Glomerular endothelial cell (primary cell): ENCODE results near the gene HMGA1. TPM values are rescaled to one million over a fixed set of nuclear protein-coding genes. Genes with fewer than 3 reads are reported as not detected.
"Not testable (repeated sequence)": the region's sequence is repeated elsewhere in the genome, so short reads cannot be mapped to it uniquely, and the experiment has no call there.

Experiments
- DNase-seq: peaks from one replicate; pipeline ENCODE4 v3.0.0-alpha.2; 2011; ENCODE audit warnings: low read depth, low spot score; ENCODE audit errors: extremely low read depth
- total RNA-seq: library from RNA; depleted of rRNA; stranded (reverse); fragments of >200 nt; gene quantifications from 2 replicates; pipeline ENCODE4 v1.2.3, GENCODE V29; 2015

HMGA1 gene
- total RNA-seq, 1 donor from 2014 or later = 327 TPM

DNA sequence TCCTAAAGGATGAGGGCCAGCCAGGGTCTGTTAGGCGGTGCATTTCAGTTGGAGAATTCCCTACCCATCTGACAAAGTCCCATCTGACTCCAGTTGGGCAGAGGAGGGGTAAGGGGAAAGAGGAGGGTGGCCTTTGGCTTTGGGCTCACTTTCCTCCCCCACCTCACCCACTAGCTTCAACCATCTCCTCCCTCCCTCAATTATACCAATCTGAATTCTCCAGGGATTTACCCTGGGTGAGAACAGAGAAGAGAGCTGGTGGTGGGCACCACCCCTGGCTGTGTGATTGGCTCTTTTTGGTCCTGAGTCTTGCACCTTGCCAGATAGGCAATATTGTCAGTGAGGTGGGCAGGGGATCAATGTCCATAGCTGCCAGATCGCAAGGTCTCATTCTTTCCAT lies 3.2 kb downstream of the HMGA1 start:
- DNase-seq = no peak

DNA sequence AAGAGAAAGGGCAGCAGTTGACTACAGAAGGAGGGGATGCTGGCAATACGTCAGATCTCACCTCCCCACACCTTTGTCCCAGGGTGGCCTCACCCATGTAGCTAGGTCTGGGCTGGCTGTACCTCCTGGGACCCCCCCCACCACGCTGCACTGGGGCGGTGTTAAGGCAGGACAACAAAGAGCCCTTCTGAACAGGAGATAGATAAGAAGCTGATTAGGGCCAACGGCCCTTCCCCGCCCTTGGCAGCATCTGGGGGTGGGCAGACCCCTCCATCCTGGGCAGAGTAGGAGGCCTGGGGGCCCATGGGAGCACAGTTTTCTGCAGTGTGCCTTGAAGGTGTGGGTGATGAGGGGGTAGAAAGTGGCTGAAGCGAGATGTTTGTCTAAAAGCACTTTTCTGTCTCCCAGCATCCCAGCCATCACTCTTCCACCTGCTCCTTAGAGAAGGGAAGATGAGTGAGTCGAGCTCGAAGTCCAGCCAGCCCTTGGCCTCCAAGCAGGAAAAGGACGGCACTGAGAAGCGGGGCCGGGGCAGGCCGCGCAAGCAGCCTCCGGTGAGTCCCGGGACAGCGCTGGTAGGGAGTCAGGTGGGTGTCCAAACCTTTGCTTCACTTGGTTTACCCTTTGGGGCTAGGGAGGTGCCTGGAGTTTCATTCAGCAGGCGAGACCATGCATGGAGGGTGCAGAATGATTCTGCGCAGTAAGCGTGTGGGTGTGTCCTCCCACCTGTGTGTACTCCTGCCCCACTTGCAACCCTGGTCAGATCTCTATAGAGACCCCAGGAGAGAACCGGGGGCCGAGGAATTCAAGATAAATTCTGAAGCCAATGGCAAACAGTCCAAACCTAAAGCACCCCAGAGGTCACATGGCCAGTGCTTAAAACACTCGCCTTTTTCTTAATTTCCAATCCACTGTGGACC lies 3.9 kb downstream of the HMGA1 start:
- no peak for DNase-seq

DNA sequence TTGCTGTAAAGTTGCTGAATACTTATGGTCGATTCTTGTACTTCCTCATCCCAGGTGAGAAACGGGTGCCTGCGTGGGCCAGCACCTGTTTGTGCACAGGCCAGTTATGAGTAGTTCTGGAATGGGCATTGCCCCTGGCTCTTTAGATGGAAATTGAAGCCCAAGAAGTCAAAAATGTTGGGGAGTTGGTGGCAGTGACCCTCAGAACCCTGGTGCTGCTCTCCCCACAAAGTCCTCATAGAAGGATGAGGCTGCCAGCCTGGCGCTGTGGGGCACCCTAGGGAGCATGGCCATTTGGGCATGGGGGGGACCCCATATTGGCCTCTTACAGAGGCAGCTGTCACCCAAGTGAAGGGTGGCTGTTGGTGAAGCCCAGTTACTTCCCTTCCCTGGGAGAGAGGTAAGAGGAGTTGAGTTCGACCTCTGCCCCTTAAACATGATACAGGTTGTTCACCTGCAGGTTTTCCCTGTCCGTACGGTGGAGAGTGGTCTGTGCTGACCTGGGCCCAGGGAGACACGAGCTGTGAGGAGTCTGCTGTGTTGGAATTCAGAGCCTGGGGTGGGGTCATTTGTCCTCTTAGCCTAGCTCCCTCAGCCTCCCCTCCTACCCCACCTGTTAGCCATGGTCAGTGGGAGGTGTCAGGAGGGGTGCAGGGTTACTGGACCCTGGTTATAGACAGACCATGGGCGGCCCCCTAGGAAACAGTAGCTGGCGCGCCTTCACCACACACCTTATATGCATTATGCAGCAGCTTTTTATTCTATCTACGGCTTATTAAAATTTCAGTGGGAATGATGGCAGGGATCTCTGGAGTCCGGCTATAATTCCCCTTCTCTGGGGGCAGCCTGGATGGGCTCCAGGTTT lies 4.9 kb downstream of the HMGA1 start:
- DNase-seq = no peak

DNA sequence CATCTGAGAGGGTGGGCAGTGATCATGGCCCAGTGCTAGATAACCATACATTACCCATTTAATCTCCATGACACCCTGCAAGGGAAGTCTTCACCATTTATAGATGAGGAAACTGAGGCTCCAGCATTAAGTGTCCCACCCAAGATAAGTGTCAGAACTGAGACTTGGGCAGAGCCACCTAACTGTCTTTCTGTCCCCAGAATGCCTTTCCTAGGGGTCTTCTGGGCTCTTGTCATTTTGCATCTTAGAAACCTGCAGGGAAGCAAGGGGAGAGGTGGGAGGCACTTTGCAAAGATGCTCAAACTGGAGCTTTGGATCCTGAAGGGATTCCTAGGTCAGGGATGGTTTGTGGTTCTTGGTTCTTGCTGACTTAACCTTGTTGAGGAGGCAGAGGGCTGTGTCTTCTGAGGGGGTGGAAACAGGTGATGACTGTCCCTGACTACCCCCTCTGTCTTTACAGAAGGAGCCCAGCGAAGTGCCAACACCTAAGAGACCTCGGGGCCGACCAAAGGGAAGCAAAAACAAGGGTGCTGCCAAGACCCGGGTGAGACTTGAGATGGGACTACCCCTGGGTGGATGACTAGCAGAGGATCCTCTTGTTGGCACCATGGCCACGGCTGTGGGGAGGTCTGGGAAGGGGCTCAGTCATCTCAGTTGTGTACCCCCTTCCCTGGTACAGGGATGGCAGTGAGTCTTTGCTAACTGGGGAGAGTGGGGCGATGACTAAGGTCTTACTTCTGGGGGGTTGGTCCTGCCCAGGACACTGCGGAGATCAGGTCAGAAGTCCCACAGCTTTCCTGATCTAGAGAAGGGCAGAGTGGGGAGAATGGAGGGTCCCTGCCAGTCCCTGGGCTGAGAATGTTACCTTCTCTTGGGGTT lies 5.8 kb downstream of the HMGA1 start:
- no peak for DNase-seq

DNA sequence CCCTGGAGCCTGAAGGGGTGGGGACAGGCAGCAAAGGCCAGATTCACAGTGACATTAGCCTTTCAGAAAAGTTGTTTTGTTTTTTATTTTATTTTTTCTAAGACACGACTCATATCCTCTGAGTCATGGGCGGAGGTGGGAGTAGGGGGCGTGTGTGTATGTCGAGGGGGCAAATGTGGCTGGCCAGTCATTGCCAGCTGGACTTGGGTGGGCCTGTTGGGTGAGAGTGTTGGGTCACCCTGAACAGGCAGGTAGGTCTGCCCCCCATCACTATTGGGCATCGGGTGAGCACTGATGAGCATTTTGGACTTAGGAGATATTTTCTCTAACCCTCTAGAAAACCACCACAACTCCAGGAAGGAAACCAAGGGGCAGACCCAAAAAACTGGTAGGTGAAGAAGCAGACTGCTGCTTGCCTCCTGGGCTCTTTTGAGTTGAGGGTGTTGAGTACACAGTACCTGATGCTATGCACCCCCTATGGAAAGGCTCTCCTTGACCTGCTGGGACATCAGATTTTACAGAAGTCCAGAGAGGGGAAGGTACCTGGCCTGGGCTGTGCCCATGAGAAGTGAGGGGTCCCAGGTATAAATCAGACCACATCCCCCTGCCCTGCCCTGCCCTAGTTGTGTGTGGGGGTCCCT lies 6.6 kb downstream of the HMGA1 start:
- DNase-seq = no peak

DNA sequence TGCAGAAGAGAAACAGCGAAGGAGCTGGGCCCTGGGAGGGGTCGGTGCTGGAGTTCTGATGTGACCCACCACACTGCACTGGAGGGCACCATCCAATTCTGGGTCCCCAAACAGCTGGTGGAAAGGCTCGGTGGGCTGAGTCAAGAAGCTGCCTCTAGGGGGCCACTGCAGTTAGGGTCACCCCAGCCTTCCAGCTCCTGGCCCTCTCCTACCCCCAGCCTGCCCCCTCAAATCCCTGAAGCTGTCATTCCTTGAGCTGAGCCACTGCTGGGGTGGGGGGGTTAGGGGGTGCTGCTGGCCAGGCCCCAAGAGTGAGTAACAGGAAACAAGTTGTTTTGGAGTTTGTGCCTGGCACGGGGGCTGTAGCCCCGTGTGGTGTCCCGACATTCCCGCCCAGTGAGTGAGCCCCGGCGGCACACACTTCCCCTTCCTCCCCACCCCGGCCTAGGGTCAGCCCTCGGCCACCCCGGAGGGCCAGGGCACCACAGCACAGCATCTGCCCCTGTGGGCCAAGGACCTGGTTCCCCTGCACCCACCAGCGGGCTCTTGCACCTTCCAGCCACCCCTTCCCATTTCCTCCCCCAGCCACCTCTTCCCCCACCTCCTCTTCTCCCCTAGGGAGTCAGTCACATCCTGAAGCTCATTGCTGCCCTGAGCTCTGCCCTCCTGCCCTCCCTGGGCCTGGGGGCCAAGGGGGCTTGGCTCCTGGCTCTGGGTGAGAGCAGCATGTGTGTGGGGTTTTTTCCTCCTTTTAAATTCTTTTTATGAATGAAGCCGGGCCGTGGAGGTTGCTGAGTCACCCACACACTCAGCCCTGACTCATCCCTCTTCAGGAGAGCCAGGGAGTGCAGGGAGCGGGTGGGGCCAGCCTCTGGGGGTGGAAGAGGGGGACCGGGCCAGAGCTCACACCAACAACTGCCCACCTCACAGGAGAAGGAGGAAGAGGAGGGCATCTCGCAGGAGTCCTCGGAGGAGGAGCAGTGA lies 7.5 kb downstream of the HMGA1 start:
- peak; percentile 58 for DNase-seq

DNA sequence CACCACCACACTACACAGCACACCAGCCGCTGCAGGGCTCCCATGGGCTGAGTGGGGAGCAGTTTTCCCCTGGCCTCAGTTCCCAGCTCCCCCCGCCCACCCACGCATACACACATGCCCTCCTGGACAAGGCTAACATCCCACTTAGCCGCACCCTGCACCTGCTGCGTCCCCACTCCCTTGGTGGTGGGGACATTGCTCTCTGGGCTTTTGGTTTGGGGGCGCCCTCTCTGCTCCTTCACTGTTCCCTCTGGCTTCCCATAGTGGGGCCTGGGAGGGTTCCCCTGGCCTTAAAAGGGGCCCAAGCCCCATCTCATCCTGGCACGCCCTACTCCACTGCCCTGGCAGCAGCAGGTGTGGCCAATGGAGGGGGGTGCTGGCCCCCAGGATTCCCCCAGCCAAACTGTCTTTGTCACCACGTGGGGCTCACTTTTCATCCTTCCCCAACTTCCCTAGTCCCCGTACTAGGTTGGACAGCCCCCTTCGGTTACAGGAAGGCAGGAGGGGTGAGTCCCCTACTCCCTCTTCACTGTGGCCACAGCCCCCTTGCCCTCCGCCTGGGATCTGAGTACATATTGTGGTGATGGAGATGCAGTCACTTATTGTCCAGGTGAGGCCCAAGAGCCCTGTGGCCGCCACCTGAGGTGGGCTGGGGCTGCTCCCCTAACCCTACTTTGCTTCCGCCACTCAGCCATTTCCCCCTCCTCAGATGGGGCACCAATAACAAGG lies 8.5 kb downstream of the HMGA1 start:
- DNase-seq = not testable (repeated sequence)

DNA sequence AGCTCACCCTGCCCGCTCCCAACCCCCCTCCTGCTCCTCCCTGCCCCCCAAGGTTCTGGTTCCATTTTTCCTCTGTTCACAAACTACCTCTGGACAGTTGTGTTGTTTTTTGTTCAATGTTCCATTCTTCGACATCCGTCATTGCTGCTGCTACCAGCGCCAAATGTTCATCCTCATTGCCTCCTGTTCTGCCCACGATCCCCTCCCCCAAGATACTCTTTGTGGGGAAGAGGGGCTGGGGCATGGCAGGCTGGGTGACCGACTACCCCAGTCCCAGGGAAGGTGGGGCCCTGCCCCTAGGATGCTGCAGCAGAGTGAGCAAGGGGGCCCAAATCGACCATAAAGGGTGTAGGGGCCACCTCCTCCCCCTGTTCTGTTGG lies 9.1 kb downstream of the HMGA1 start:
- not testable (repeated sequence) for DNase-seq

DNA sequence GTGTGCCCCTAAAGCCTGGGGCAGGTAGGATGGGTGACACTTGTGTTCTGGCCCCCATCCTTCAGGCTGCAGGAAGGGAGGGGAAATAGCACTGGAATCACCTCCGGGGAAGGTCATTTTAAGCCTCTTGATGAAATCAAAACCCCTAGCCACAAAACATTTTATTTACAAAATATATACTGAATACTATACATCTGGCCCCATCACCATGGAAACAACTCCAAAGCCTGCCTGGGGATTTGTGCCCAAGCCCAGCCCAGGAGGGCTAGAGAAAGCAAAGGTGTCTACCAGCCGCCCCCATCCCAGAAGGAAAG lies 9.5 kb downstream of the HMGA1 start:
- DNase-seq = no peak

DNA sequence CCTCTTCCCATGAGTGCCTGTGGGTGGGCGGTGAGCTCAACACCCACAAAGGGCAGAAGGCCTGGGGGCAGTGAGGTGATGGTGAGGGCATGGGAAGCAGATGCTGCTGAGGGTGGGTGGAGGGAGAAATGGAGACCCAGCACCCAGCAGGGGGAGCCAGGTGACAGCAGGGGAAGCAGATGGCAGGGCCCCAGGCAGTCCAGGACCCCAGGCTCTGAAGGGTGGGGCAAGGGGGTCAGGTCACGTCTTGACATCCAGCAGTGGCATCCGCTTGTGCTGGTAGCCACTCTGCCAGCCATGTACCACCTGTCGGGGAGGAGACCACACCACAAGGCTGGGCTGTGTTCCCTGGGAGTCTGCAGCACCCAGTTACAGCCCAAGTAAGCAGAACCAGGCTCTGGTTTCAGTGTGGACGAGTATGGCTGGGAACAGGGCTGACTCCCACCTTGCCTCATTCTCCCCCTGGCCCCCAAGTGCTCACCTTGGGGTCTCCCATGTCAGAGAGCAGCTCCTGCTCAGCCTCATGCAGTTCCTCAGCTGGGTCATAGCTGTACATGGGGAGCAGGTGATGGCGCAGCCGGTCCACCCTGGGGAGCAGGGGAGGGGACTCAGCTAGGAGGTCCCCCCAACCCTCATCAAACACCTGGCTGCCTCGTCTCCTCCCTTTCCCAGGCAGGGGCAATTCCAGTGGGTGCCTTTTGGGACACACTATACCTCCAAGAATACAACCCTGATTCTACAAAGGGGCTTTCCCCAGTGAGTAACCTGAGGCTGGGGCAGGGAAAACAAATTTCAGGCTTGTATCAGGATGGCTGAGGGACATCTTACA lies 10.1 kb downstream of the HMGA1 start:
- DNase-seq = no peak

DNA sequence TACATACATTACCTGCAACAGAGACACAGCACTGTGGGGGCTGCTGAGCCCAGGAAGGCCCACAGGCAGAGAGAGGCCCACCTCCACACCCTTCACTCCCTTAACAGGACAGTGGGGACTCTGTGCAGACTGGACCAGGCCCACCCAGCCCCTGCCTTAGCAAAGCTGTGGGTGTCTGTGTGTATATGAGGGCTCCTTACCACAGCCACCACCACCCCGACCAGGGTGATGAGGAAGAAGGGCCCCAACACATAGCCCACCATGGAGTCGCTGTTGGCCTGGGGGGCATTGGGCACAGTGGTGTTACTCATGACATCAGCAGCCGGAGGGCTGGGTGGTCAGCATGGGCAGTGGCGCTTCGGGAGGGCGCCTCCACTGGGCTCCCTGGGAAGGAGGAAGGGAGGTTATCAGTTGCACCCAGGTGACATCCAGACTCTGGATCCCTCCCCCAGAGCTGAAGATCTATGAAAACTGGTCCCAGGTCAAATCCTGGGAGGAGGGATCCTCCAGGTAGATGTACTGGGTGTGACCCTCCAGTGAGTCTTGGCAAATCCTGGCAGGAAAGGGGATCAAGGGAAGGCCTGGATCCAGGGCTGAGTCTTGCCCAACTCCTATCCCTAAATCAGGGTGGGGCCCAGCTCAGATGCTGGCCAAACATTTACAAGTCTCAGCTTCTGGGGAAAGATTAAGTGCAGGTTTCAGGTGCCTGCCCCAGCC lies 11.0 kb downstream of the HMGA1 start:
- DNase-seq = no peak

DNA sequence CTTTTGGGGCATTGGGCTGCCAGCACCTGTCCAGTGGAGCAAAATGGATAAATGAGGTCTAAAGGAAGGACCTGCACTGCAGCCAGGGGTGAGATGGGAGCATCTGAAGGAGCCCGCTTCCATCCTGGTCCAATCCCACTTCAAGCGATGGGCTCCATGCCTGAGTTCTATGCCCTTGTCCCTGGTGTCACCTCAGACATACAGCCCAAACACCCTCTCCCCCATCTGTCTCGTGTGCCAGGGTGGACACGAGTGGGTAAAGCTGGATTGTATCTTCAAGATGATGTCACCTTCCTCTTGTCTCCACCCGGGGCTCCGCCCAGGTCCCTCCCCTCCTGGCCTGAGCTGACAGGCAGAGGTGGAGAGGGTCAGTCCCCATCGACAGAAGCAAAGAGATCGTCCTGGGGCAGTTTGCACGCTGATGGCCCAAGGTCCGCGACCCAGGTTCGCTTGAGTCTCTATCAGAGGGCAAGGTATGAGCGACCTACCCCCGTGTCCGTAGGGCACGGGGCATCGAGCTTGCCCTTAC lies 11.6 kb downstream of the HMGA1 start:
- DNase-seq = no peak

DNA sequence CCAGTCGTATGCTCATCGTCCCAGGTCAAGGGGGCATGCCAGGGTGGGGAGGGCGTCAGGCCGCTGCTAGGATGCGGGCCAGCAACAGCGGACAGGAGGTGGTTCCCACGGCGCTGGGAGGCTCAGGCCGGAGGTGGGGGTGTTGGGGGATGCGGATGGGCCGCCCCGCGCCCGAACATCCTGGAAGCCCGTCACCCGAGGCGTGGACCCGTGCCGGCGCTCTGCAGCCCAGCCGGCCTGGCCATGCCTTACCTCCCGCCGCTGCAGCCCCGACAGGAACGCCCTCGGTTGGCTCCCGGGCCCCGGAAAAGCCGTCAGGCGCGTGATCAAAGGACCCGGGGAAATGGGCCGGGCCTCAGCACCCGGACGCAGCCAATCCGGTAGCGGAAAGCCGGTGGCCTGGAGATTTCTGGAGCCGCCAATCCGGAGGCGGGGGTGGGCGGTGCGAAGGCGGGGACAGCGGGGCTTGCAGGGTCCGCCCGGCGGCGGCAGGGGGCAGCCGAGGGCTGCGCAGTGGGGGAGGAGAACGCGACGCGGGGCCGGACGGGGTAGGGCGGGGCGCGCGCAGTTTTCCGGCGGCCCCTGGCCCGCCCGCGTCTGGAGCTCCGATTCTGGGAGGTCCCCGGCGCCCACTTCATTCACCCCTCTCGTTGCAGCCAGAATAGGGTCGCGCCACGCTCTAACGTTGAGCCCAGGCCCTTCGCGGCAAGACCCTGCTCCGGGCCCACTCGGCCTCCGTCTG lies 12.2 kb downstream of the HMGA1 start, which contains the start of gene SMIM29:
Gene SMIM29 (minus strand): TSS at position 280 of the 742 bp plus-strand sequence. CDS start 1,215 bp downstream, outside the sequence.
- DNase-seq = no peak

DNA sequence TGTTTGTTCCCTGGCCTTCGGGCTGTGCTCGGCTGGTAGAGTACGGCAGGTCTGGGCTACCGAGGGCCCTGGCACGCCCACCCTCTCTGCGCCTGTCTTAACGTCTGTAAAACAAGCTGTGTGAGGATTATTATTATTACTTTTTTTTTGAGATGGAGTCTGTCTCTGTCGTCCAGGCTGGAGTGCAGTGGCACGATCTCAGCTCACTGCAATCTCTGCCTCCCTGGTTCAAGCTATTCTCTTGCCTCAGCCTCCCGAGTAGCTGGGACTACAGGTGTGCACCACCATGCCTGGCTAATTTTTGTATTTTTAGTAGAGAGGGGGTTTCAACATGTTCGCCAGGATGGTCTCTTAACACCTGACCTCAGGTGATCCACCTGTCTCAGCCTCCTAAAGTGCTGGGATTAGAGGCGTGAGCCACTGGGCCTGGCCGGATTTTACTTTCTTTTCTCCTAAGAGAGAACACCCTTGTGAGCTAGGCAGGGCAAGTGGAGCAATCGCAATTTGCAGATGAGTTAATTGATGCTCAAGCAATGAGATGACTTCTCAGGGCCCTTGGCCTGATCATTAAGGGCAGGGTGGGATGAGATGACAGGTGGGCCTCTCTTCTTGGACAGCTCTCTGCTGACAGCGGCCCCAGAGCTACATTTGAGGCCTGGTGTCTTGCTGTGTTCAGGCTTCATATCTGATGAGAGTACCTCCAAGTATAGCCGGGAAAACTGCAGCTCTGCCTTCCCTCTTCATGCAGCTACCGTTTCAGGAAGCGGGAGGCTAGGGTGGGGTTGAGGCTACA lies 13.0 kb downstream of the HMGA1 start:
- no peak for DNase-seq

DNA sequence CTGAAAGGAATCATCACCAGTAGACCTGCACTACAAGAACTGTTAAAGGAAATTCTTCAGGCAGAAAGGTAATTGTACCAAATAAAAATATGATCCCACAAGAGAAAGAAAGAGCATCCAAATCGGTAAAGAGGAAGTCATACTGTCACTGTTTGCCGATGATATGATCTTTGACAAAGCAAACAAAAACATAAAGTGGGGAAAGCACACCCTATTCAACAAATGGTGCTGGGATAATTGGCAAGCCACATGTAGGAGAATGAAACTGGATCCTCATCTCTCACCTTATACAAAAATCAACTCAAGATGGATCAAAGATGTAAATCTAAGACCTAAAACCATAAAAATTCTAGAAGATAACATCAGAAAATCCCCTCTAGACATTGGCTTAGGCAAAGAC lies 15.7 kb downstream of the HMGA1 start:
- DNase-seq = not testable (repeated sequence)
